Thoracic aorta (tissue), 2 donors: ENCODE results near the gene MTMR11. TPM values are rescaled to one million over a fixed set of nuclear protein-coding genes. Genes with fewer than 3 reads are reported as not detected.

Experiments
- ATAC-seq: fragments of 150-250 bp; one replicate; pipeline ENCODE4 v1.8.0; 2017; ENCODE audit warnings: low read depth; ENCODE audit not compliant: insufficient number of reproducible peaks, low FRiP score
- DNase-seq: peaks from one replicate; pipeline ENCODE4 v3.0.0-alpha.2; 2020; ENCODE audit warnings: low spot score
- H3K27ac ChIP-seq, 2 donors: fragments of 200-600 bp; sonication (generic); 1 replicate in 1 of 2; 2 replicates in 1 of 2; pipeline ENCODE4 v1.5.1; 2016; ENCODE audit warnings: mild to moderate bottlenecking in 2 of 2, moderate library complexity in 2 of 2
- H3K27me3 ChIP-seq: fragments of 200-600 bp; sonication (generic); replicated peaks from 2 replicates; pipeline ENCODE4 v1.6.0; 2016; ENCODE audit warnings: mild to moderate bottlenecking; ENCODE audit not compliant: insufficient read depth
- H3K36me3 ChIP-seq: fragments of 200-600 bp; sonication (generic); one replicate; pipeline ENCODE4 v1.5.1; 2016
- H3K4me1 ChIP-seq, 2 donors: fragments of 200-600 bp; sonication (generic); 1 replicate in 1 of 2; 2 replicates in 1 of 2; pipeline versions ENCODE4 v1.5.1 to v1.6.0; 2016; ENCODE audit warnings: low read depth in 2 of 2, mild to moderate bottlenecking in 1 of 2; ENCODE audit not compliant: control insufficient read depth in 1 of 2
- H3K4me3 ChIP-seq: fragments of 200-600 bp; sonication (generic); 2 replicates; pipeline ENCODE4 v1.5.1; 2016; ENCODE audit warnings: mild to moderate bottlenecking
- H3K9me3 ChIP-seq: fragments of 200-600 bp; sonication (generic); 2 replicates; pipeline ENCODE4 v1.5.1; 2016
- total RNA-seq, 2 donors: library from RNA; depleted of rRNA; stranded (reverse); fragments of >200 nt; gene quantifications; one replicate each; pipeline versions ENCODE4 v1.1.0 to v1.2.3, GENCODE V29; 2016
- TF ChIP-seq, protein P1 (sequence below): fragments of 200-600 bp; sonication (generic); IDR thresholded peaks from one replicate; pipeline ENCODE4 v1.5.1; 2019; ENCODE audit warnings: antibody characterized with exemption

The MTMR11 gene
- total RNA-seq, 2 donors from 2014 or later: 50.8 to 53.7 TPM

- DNase-seq: no peak
- no peak for ATAC-seq
- H3K27ac ChIP-seq: peak overlapping the region in 1 of 2 donors; percentile 18
Observed at GRCh38 chr1:149934356-149934755, 2.3 kb downstream of the MTMR11 start.

GRCh38 chr1:149933208-149933607 is 3.5 kb downstream of the MTMR11 start:
- peaks cover 21 to 39% of the 10 kb centered on the region in 2 donors for H3K4me1 ChIP-seq
- DNase-seq (no peak), ATAC-seq (no peak)
- no peak overlapping the region for H3K4me3 ChIP-seq
- no peaks in the 10 kb centered on the region for H3K9me3 ChIP-seq
- TF ChIP-seq, protein P1, sequence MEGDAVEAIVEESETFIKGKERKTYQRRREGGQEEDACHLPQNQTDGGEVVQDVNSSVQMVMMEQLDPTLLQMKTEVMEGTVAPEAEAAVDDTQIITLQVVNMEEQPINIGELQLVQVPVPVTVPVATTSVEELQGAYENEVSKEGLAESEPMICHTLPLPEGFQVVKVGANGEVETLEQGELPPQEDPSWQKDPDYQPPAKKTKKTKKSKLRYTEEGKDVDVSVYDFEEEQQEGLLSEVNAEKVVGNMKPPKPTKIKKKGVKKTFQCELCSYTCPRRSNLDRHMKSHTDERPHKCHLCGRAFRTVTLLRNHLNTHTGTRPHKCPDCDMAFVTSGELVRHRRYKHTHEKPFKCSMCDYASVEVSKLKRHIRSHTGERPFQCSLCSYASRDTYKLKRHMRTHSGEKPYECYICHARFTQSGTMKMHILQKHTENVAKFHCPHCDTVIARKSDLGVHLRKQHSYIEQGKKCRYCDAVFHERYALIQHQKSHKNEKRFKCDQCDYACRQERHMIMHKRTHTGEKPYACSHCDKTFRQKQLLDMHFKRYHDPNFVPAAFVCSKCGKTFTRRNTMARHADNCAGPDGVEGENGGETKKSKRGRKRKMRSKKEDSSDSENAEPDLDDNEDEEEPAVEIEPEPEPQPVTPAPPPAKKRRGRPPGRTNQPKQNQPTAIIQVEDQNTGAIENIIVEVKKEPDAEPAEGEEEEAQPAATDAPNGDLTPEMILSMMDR: no peak
- H3K27ac ChIP-seq: no peak overlapping the region
- H3K36me3 ChIP-seq: peaks cover 37% of the 10 kb centered on the region
- H3K27me3 ChIP-seq: no peaks in the 10 kb centered on the region

More at GRCh38 chr1:149934356-149934755, 2.3 kb downstream of the MTMR11 start:
- Histone ChIP-seq H3K4me1 (peaks cover 20 to 38% of the 10 kb centered on the region in 2 donors), H3K4me3 (no peak overlapping the region), H3K27me3 (no peaks in the 10 kb centered on the region), H3K36me3 (peaks cover 37% of the 10 kb centered on the region), H3K9me3 (no peaks in the 10 kb centered on the region)
- TF ChIP-seq, protein P1: no peak

GRCh38 chr1:149932474-149932873 is 4.2 kb downstream of the MTMR11 start:
- DNase-seq: no peak
- no peak overlapping the region for H3K4me3 ChIP-seq
- H3K9me3 ChIP-seq: no peaks in the 10 kb centered on the region
- no peak for ATAC-seq
- H3K36me3 ChIP-seq: peaks cover 37% of the 10 kb centered on the region
- peaks cover 16 to 33% of the 10 kb centered on the region in 2 donors for H3K4me1 ChIP-seq
- H3K27me3 ChIP-seq: no peaks in the 10 kb centered on the region
- H3K27ac ChIP-seq: no peak overlapping the region
- TF ChIP-seq, protein P1: no peak

DNA sequence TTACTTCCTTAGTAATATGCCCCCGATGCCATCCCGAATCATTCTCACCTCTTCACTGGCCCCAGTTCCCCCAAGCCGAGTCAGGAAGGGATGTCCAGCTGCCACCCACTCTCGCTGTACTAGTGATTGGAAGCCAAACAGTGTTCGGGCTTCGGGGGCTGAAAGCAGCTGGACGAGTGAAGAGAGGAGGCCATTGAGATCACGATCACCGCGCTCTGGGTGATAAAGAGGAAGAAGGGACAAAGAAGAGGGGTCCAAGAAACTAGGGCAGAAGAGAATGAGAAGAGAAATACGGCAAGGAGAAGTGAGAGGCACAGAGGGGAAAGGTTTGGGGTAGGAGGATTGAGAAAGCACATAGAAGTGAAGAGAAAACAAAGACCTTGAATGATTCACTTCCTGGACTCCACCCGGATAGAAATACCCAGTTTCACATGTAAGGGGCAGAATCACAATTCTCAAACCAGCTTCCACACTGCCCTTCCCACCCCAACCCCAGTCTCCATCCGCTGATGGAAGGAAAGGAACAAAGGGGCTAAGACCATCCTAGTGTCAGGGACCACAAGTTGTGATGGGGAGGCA is 5.4 kb downstream of the MTMR11 start:
- Histone ChIP-seq H3K27me3 (no peaks in the 10 kb centered on the region), H3K9me3 (no peaks in the 10 kb centered on the region), H3K4me3 (no peak overlapping the region), H3K27ac (no peak overlapping the region), H3K4me1 (peaks cover 23 to 36% of the 10 kb centered on the region in 2 donors), H3K36me3 (peaks cover 40% of the 10 kb centered on the region)
- ATAC-seq: no peak
- TF ChIP-seq, protein P1: no peak
- DNase-seq: no peak

DNA sequence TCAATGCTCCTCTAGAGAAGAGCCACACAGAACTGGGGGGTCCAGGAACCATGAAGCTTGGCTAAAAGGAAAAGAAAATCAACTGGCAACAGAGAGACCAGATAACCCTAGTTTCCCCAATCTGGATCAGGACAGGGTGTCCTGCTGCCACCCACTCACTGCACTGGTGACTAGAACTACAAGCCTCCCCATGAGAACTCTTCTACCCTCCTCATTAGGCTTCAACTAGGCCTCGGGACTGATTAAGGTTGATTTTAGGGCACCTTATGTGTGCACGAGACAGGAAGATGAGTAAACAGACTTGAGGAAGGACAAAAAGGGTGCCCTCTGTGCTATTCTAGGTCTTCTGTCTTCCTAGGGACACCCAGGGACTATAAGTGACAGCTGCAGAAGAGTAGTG is 6.8 kb downstream of the MTMR11 start:
- peaks cover 53% of the 10 kb centered on the region for H3K36me3 ChIP-seq
- DNase-seq: no peak
- no peak for ATAC-seq

More for the DNA sequence above, 6.8 kb downstream of the MTMR11 start:
- Histone ChIP-seq H3K4me3 (no peak overlapping the region), H3K27me3 (no peaks in the 10 kb centered on the region), H3K27ac (peak overlapping the region; percentile 14 to 36), H3K9me3 (no peaks in the 10 kb centered on the region), H3K4me1 (peaks cover 17 to 38% of the 10 kb centered on the region in 2 donors)
- TF ChIP-seq, protein P1: no peak
